ENCODE data around the gene DCTN2. TPM values are rescaled to one million over a fixed set of nuclear protein-coding genes. Genes with fewer than 3 reads are reported as not detected.

DCTN2 gene
- total and polyA plus RNA-seq, 2 donors (not counting 3 experiments of a cell fraction or from before 2014, with no cell fraction given), result 146 to 161 TPM

- Histone ChIP-seq H3K4me2 (ENCODE audit: insufficient read depth, low read length) (no peak overlapping the region), H3K9me1 (replicated peaks; ENCODE audit: control insufficient read depth, extremely low read depth, insufficient read depth, low read length) (no peaks in the 10 kb centered on the region), H3K27ac (ENCODE audit: insufficient read depth, low read depth, low read length) (no peak overlapping the region), H4K20me1 (replicated peaks; ENCODE audit: control insufficient read depth, extremely low read depth, insufficient read depth, low read length) (no peaks in the 10 kb centered on the region), H3K79me2 (ENCODE audit: control insufficient read depth, insufficient read depth, low read length) (no peaks in the 10 kb centered on the region), H3K9me3 (replicated peaks; ENCODE audit: control insufficient read depth, insufficient read depth, low read length) (no peaks in the 10 kb centered on the region), H3K4me3 (replicated peaks in 1 of 3; ENCODE audit: insufficient read depth in 1 of 3, low read depth in 1 of 3, low read length in 3 of 3) (no peak overlapping the region), H3K9ac (replicated peaks; ENCODE audit: extremely low read depth, insufficient read depth, low read length) (no peak overlapping the region), H3K27me3 (ENCODE audit: control insufficient read depth in 2 of 2, insufficient read depth in 2 of 2, low read length in 2 of 2) (peaks cover 7 to 9% of the 10 kb centered on the region in 2 experiments), H3K36me3 (ENCODE audit: control insufficient read depth in 2 of 2, extremely low read depth in 1 of 2, insufficient read depth in 2 of 2, low read length in 2 of 2) (no peaks in the 10 kb centered on the region), H3K4me1 (ENCODE audit: control insufficient read depth, extremely low read depth, insufficient read depth, low read length) (no peaks in the 10 kb centered on the region), H2AFZ (ENCODE audit: low read depth, low read length) (no peak overlapping the region)
- BruUV-seq (replicated peaks), result no TSS peak
- CTCF ChIA-PET, result no interaction called here
- FAIRE-seq, result no peak
- dilution Hi-C loops (cut with MboI; ENCODE audit: extremely low pct_ligation_motif_present, low sequenced_read_pairs), result no loop called here
- DNase-seq (ENCODE audit: low read depth, low spot score), result no peak
- intact Hi-C loops (cut with micrococcal nuclease), result no loop called here
- TF ChIP-seq POLR2AphosphoS5 (IDR thresholded peaks at IDR 0.05; ENCODE audit: insufficient read depth, low read depth, low read length) (no peak), JUN (IDR thresholded peaks at IDR 0.05; ENCODE audit: borderline replicate concordance, insufficient read depth, insufficient read length, low read depth) (no peak), MYC (IDR thresholded peaks at IDR 0.05; ENCODE audit: low read depth, low read length) (no peak), GATA2 (IDR thresholded peaks at IDR 0.05; ENCODE audit: insufficient read depth, insufficient read length, low read depth, low read length) (no peak), POLR2A (IDR thresholded peaks at IDR 0.05; ENCODE audit: low read depth, low read length) (no peak), FOS (IDR thresholded peaks at IDR 0.05; ENCODE audit: borderline replicate concordance, insufficient read depth, low read length) (no peak), EZH2 (IDR thresholded peaks at IDR 0.05; ENCODE audit: borderline replicate concordance, low read depth, low read length, severe bottlenecking) (no peak)
- TF ChIP-seq, protein P1, sequence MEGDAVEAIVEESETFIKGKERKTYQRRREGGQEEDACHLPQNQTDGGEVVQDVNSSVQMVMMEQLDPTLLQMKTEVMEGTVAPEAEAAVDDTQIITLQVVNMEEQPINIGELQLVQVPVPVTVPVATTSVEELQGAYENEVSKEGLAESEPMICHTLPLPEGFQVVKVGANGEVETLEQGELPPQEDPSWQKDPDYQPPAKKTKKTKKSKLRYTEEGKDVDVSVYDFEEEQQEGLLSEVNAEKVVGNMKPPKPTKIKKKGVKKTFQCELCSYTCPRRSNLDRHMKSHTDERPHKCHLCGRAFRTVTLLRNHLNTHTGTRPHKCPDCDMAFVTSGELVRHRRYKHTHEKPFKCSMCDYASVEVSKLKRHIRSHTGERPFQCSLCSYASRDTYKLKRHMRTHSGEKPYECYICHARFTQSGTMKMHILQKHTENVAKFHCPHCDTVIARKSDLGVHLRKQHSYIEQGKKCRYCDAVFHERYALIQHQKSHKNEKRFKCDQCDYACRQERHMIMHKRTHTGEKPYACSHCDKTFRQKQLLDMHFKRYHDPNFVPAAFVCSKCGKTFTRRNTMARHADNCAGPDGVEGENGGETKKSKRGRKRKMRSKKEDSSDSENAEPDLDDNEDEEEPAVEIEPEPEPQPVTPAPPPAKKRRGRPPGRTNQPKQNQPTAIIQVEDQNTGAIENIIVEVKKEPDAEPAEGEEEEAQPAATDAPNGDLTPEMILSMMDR (IDR thresholded peaks at IDR 0.05; ENCODE audit: extremely low read depth in 1 of 2, insufficient read depth in 1 of 2, low read depth in 1 of 2, low read length in 2 of 2), result no peak
- TF ChIP-seq, protein P2, sequence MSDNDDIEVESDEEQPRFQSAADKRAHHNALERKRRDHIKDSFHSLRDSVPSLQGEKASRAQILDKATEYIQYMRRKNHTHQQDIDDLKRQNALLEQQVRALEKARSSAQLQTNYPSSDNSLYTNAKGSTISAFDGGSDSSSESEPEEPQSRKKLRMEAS (IDR thresholded peaks at IDR 0.05; ENCODE audit: insufficient read depth, insufficient read length), result no peak
- POLR2A ChIA-PET, result no interaction called here
These were observed 13.5 kb upstream of the DCTN2 start for GRCh38 chr12:57560516-57560915.

Measured in endothelial cell of umbilical vein (primary cell).